B cell (primary cell): ENCODE measurements around the gene DGCR8. TPM values are rescaled to one million over a fixed set of nuclear protein-coding genes. Genes with fewer than 3 reads are reported as not detected.

ENCODE experiments used
- ATAC-seq: fragments of 200-7000 bp; cut with Tn5 transposase; one replicate; pipeline ENCODE4 v1.10.0; 2021; ENCODE audit warnings: low read depth, mild to moderate bottlenecking, moderate number of reproducible peaks, moderate library complexity
- CTCF ChIA-PET: fragments of 350-600 bp; sonication (Branson Sonifier 250); formaldehyde crosslinking; loops from one replicate; lab custom pipeline; 2021; ENCODE audit warnings: antibody characterized with exemption, inconsistent platforms; lab: Charles Lee
- POLR2A ChIA-PET: fragments of 350-600 bp; sonication (Branson Sonifier 250); formaldehyde crosslinking; loops from one replicate; lab custom pipeline; 2021; ENCODE audit warnings: antibody characterized with exemption; lab: Charles Lee
- DNase-seq: peaks from one replicate; pipeline ENCODE4 v3.0.0; 2013
- H2AFZ ChIP-seq: 2 replicates; pipeline ENCODE4 v1.6.1; 2012; ENCODE audit warnings: mild to moderate bottlenecking, low read depth, low read length; ENCODE audit not compliant: insufficient read depth, poor library complexity, severe bottlenecking
- H3K27ac ChIP-seq, 2 donors: 1 replicate in 1 of 2; 2 replicates in 1 of 2; pipeline ENCODE4 v1.5.1; 2012 to 2013; ENCODE audit warnings: low read length in 2 of 2, mild to moderate bottlenecking in 2 of 2, moderate library complexity in 1 of 2
- H3K27me3 ChIP-seq, 4 experiments: fragments of 200-600 bp in 1 of 4; sonication (generic) in 1 of 4; replicated peaks in 1 of 4; 1 replicate in 2 of 4; 2 replicates in 2 of 4; pipeline versions ENCODE4 v1.6.1 to v1.7.0; 2013 to 2016; ENCODE audit warnings: low read length in 3 of 4, mild to moderate bottlenecking in 2 of 4, mixed read lengths in 1 of 4, moderate library complexity in 1 of 4; ENCODE audit not compliant: insufficient read depth in 4 of 4, control insufficient read depth in 3 of 4; ENCODE audit errors: control extremely low read depth in 1 of 4
- H3K36me3 ChIP-seq, 2 experiments: replicated peaks in 1 of 2; 1 replicate in 1 of 2; 2 replicates in 1 of 2; pipeline versions ENCODE4 v1.6.1 to v1.7.1; 2013; ENCODE audit warnings: low read length in 1 of 2; ENCODE audit not compliant: insufficient read depth in 2 of 2, control insufficient read depth in 1 of 2; ENCODE audit errors: control extremely low read depth in 1 of 2, extremely low read depth in 1 of 2
- H3K4me1 ChIP-seq, 2 donors: fragments of 200-600 bp in 1 of 2; sonication (generic) in 1 of 2; 1 replicate in 1 of 2; 2 replicates in 1 of 2; pipeline versions ENCODE4 v1.5.1 to v1.6.1; 2013 to 2017; ENCODE audit warnings: low read length in 2 of 2; ENCODE audit not compliant: control insufficient read depth in 2 of 2, insufficient read depth in 2 of 2
- H3K4me2 ChIP-seq: replicated peaks from 2 replicates; pipeline ENCODE3; 2012; ENCODE audit warnings: mild to moderate bottlenecking, low read depth, low read length; ENCODE audit not compliant: poor library complexity, severe bottlenecking
- H3K4me3 ChIP-seq, 5 experiments: fragments of 200-600 bp in 1 of 5; sonication (generic) in 1 of 5; 1 replicate in 3 of 5; 2 replicates in 2 of 5; pipeline versions ENCODE4 v1.5.1 to v1.7.0; 2011 to 2016; ENCODE audit warnings: low read length in 4 of 5, mild to moderate bottlenecking in 4 of 5, low read depth in 2 of 5, control low read depth in 1 of 5, moderate library complexity in 1 of 5; ENCODE audit not compliant: insufficient read depth in 1 of 5; ENCODE audit errors: control extremely low read depth in 1 of 5, extremely low read depth in 1 of 5
- H3K79me2 ChIP-seq: fragments of 200-600 bp; sonication (generic); one replicate; pipeline ENCODE4 v1.6.0; 2016; ENCODE audit warnings: low read length; ENCODE audit not compliant: control insufficient read depth, insufficient read depth
- H3K9ac ChIP-seq: fragments of 200-600 bp; sonication (generic); 2 replicates; pipeline ENCODE4 v1.6.1; 2017; ENCODE audit warnings: mild to moderate bottlenecking, low read length, moderate library complexity
- H3K9me3 ChIP-seq, 3 donors: one replicate each; pipeline versions ENCODE4 v1.6.1 to v1.7.1; 2013; ENCODE audit warnings: low read length in 2 of 3; ENCODE audit not compliant: control insufficient read depth in 2 of 3, insufficient read depth in 1 of 3; ENCODE audit errors: control extremely low read depth in 1 of 3
- H4K20me1 ChIP-seq: 2 replicates; pipeline ENCODE4 v1.6.0; 2012; ENCODE audit warnings: mild to moderate bottlenecking, low read length; ENCODE audit not compliant: insufficient read depth, control insufficient read depth, poor library complexity, severe bottlenecking
- H3K27ac Mint-ChIP-seq: one replicate; pipeline ENCODE4 v1.8.0; 2021; ENCODE audit warnings: mixed read lengths
- H3K27me3 Mint-ChIP-seq: one replicate; pipeline ENCODE4 v1.8.0; 2021; ENCODE audit warnings: mixed read lengths
- H3K4me1 Mint-ChIP-seq: one replicate; pipeline ENCODE4 v1.8.0; 2021; ENCODE audit warnings: mixed read lengths
- H3K4me3 Mint-ChIP-seq: one replicate; pipeline ENCODE4 v1.8.0; 2021; ENCODE audit warnings: mixed read lengths
- H3K9me3 Mint-ChIP-seq: one replicate; pipeline ENCODE4 v1.8.0; 2022; ENCODE audit warnings: mixed read lengths; ENCODE audit not compliant: insufficient read depth
- CTCF ChIP-seq: fragments of 200-600 bp; IDR thresholded peaks from one replicate; pipeline ENCODE4 v1.8.0; 2022; ENCODE audit warnings: antibody characterized with exemption, mild to moderate bottlenecking
- EZH2 ChIP-seq: IDR thresholded peaks from 2 replicates; pipeline ENCODE4 v1.6.1; 2012; ENCODE audit warnings: borderline replicate concordance, low read depth, mild to moderate bottlenecking, moderate library complexity, low read length; ENCODE audit not compliant: insufficient read depth, poor library complexity, severe bottlenecking
- WGBS: methylation state at CpG from one replicate; pipeline ENCODE4 v1.1.5; 2013; ENCODE audit warnings: missing lambda C conversion rate; ENCODE audit not compliant: insufficient coverage; 5-methylcytosine and 5-hydroxymethylcytosine counted together
- intact Hi-C: fragments of 100-400 bp; cut with micrococcal nuclease; formaldehyde crosslinking; loops from one replicate; pipeline ENCODE4 v1.10.0; 2022
- polyA plus RNA-seq: library from polyadenylated mRNA; depleted of rRNA; stranded (reverse); fragments of >200 nt; gene quantifications from 2 replicates; pipeline ENCODE4 v1.2.3, GENCODE V29; 2012
- total RNA-seq, 2 donors: library from RNA; stranded (reverse); fragments of 120-200 nt in 1 of 2; gene quantifications; 1 replicate in 1 of 2; 2 replicates in 1 of 2; pipeline versions ENCODE4 v1.2.3 to v1.2.4, GENCODE V29; 2013 to 2022

DGCR8 gene
- total and polyA plus RNA-seq, 2 donors (not counting 1 experiment from before 2014, with no cell fraction given) = 19.6 to 43.2 TPM

DNA sequence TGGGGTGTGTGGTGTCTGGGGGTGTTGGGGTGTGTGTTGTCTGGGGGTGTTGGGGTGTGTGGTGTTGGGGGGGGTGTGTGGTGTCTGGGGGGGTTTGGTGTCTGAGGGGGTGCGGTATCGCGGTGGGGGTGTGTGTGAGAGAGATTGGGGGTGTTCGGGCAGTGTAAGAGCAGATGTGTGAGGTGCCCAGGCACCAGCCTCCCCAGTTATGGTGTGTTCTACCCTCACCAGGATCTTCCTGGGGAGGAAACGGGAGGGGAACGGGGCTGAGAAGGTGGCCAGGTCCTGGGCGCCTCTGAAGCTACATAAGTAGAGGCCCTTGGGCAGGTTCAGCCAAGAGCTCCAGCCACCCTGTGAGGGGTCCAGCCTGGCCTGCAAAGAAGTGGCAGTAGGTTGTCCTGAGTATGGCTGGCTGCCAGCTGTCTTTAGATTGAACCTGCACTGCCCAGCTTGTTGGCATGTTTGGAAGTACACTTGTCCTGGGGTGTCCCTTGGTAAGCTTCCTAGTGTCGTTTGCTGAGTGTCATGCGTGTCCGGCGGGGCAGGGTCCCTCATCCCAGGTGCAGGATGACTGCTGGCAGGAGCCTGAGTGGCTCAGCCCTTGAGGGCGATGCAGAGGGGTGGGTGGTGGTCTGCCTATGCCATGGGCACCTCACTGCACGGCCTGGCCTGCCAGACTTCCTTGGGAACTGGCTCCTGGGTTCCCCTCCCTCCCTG lies 43.5 kb downstream of the DGCR8 start:
- POLR2A ChIA-PET = interaction anchor here (0.7 kb wide), 1 partner anchor 1747 kb away, joined by 7 read pairs; no protein-coding TSS in a partner anchor
- DNase-seq (no peak), ATAC-seq (no peak)

More for the DNA sequence above, 43.5 kb downstream of the DGCR8 start:
- Histone ChIP-seq H3K9me3 (no peaks in the 10 kb centered on the region), H3K27me3 (no peaks in the 10 kb centered on the region), H4K20me1 (peaks cover 60% of the 10 kb centered on the region), H3K4me2 (no peak overlapping the region), H3K4me3 (no peak overlapping the region), H3K9ac (no peak overlapping the region), H3K4me1 (peaks cover 5 to 15% of the 10 kb centered on the region in 2 donors), H3K79me2 (peaks cover 57% of the 10 kb centered on the region), H3K27ac (no peak overlapping the region), H3K36me3 (peaks cover 0 to 47% of the 10 kb centered on the region in 2 experiments), H2AFZ (no peak overlapping the region)
- CTCF ChIA-PET = no interaction called here
- peaks cover 9% of the 10 kb centered on the region for H3K4me1 Mint-ChIP-seq
- WGBS = 98% methylated on average over 13 of the region's 13 CpGs
- no peak overlapping the region for H3K4me3 Mint-ChIP-seq
- TF ChIP-seq EZH2 = no peak
- TF ChIP-seq CTCF = no peak
- intact Hi-C loops = no loop called here
- H3K27me3 Mint-ChIP-seq = no peaks in the 10 kb centered on the region
- no peaks in the 10 kb centered on the region for H3K9me3 Mint-ChIP-seq
- no peak overlapping the region for H3K27ac Mint-ChIP-seq
